ENCODE measurements around the gene TTC34. TPM values are rescaled to one million over a fixed set of nuclear protein-coding genes. Genes with fewer than 3 reads are reported as not detected.
A peak's percentile ranks its signal among the peaks of the same experiment; 100 is the strongest.

TTC34 gene
- total and polyA plus RNA-seq, 5 experiments from 2014 or later: 0.03 to 6.2 (median 0.37) TPM

DNA sequence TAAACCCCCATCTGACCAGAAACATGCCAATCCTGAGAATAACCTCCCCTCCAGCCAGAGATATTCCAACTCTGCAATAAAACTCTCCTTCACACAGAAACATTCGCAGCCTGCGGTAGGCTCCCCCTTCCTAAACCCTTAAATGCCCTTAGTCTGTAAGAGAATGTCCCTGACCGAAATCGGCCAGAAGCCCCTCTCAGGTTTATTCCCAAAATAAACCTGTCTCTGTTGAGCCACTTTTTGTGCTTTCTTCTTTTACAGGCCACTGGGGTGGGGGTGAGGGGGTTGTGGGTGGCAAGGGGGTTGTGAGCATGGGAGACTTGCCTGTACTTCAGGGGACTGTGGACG, 210.3 kb downstream of the TTC34 start:
- peak in 1 of 10 donors; percentile 13 for DNase-seq
- Mint-ChIP-seq H3K4me1 (peaks cover 0 to 22% (median 13%) of the 10 kb centered on the region in 4 donors), H3K4me3 (peak overlapping the region in 2 of 10 donors; percentile 2 to 29), H3K27me3 (peaks cover 0 to 1% (median 0%) of the 10 kb centered on the region in 5 donors), H3K36me3 (peaks cover 0 to 11% (median 3%) of the 10 kb centered on the region in 3 donors), H3K27ac (peak overlapping the region in 4 of 10 donors; percentile 1 to 74 (median 69)), H3K9me3 (no peaks in the 10 kb centered on the region)
- POLR2A ChIA-PET: interaction anchor here (1.0 kb wide), 1 partner anchor 43 kb away, joined by 3 read pairs; no protein-coding TSS in a partner anchor
- no peak for ATAC-seq

DNA sequence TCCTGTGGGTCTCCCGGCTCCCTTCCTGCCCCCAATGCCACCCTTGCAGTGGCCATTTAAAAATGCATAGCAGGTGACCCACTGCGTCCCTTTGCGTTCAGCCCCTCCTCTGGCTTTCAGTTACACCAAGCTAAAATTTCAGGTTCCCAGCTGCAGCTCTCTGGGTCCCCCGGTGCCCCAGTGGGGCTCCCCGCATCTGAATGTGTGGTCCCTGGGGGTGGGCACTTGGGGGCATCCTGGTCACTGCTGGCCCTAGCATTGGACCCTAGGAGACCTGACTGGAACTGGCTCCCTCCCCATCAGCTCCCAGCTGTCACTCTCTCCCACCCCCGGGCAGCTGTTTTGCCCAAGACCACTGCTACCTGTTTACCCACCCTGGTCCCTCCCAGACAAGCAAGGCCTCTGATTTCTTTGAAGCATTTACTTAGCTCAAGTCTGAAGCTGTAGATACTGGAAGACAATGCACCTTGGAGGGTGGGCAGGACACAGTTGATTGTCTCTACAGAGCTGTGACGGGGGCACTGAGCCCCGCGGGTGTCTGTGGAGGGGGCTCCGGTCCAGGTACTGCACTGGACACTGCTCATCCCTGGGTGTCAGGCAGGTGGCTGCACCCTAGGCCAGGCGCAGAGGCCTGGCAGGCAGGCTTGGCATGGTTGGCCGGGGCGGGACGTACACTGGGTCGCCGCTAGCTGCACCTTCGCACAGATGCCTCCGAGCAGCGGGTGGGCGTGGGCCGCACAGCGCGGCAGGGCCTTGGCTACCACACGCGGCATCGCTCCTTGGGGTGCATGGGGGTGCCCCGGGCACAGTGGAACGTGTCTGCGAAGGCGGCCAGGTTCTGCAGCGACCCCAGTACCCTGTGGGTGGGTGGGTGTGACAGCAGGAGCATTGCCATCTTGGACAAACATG, 211.0 kb downstream of the TTC34 start:
- DNase-seq (peak in 1 of 10 donors; percentile 60), ATAC-seq (no peak)
- Mint-ChIP-seq H3K4me1 (peaks cover 0 to 25% (median 13%) of the 10 kb centered on the region in 4 donors), H3K27me3 (no peaks in the 10 kb centered on the region), H3K4me3 (peak overlapping the region in 1 of 10 donors; percentile 41), H3K36me3 (peaks cover 0 to 11% (median 3%) of the 10 kb centered on the region in 3 donors), H3K9me3 (no peaks in the 10 kb centered on the region), H3K27ac (peak overlapping the region in 3 of 10 donors; percentile 14 to 70 (median 68))
- POLR2A ChIA-PET: no interaction called here

DNA sequence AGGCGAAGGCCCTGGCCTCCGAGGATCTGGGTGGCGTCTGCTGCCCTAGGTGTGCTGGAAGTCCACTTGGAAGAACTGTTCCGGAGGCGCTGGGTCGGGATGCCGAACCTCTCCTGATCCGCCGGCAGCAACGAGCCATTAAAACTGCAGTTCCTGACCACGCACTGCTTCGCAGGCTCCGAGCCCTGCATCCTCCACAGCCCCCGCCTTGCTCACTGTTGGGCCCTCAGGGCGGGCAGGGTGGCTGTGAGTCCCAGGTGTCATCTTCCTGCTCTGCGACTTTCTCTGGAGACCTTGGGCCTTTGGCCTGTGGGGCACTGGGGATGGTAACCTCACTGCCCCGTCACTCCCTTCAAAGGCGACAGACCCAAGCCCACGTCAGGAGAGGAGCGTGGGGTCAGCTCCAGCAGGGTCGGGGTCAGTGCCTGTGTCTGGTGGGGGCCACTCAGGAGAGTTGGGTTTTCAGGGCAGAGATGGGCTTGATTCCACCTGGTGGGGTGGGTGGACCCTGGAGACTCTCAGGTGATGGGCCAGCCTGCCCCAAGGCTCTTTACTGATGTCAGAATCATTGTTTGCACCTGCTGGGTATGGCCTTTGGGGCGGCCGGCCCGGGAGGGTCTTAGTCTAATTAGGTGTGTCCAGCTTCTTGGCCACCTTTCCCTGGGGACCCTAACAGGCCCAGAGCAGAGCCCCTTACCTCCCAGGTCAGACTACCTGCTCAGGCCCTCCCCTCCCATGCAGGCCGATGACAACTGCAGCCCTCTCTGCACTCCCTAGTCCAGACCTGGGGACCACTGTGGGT, 211.9 kb downstream of the TTC34 start:
- peaks cover 7 to 33% (median 19%) of the 10 kb centered on the region in 4 donors for H3K4me1 Mint-ChIP-seq
- ATAC-seq (no peak), DNase-seq (peak in 1 of 10 donors; percentile 49)
- H3K27me3 Mint-ChIP-seq: no peaks in the 10 kb centered on the region
- H3K9me3 Mint-ChIP-seq: no peaks in the 10 kb centered on the region
- peak overlapping the region in 4 of 10 donors; percentile 22 to 70 (median 36) for H3K4me3 Mint-ChIP-seq
- POLR2A ChIA-PET: interaction anchor here (13.6 kb wide), 1 partner anchor 30 kb away, joined by 408 read pairs; the partner anchor contains the start of gene TNFRSF14
- H3K36me3 Mint-ChIP-seq: peaks cover 0 to 11% (median 3%) of the 10 kb centered on the region in 3 donors
- peak overlapping the region in 4 of 10 donors; percentile 12 to 65 (median 18) for H3K27ac Mint-ChIP-seq

DNA sequence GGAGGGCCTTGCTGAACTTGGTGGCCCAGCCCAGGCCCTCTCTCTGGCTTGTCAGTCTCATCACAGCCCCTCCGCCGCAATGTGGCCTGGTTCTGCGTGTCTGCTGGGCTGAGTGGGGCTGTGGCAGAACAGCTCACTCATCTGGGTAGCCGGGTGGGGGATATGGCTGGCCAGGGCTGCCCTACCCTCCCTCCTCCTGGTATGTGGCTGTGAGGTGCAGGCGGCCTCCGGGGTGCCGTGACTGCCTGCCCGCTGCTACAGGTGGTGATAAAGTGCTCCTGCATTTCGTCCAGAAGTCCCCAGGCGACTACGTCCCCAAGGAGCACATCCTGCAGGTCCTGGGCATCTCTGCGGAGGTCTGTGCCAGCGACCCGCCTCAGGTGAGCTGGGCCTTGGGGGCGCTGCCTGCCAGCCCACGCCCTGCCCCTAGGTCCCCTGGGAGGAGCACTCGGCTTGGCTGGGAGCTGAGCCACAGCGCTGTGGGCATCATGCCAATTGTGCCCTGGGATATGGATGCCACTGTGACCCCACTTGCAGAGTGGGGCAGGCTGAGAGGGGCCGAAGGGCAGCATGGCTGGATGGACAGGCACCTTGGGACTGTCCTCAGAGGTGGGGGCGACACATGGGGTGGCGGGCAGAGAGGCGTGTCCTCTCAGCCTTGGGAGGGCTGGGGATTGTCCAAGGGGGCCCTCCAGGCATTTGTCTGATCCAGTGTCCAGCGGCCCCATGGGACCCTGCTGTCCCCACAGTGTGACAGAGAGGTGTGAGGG, 212.6 kb downstream of the TTC34 start:
- peak overlapping the region in 8 of 10 donors; percentile 7 to 72 (median 42) for H3K4me3 Mint-ChIP-seq

DNA sequence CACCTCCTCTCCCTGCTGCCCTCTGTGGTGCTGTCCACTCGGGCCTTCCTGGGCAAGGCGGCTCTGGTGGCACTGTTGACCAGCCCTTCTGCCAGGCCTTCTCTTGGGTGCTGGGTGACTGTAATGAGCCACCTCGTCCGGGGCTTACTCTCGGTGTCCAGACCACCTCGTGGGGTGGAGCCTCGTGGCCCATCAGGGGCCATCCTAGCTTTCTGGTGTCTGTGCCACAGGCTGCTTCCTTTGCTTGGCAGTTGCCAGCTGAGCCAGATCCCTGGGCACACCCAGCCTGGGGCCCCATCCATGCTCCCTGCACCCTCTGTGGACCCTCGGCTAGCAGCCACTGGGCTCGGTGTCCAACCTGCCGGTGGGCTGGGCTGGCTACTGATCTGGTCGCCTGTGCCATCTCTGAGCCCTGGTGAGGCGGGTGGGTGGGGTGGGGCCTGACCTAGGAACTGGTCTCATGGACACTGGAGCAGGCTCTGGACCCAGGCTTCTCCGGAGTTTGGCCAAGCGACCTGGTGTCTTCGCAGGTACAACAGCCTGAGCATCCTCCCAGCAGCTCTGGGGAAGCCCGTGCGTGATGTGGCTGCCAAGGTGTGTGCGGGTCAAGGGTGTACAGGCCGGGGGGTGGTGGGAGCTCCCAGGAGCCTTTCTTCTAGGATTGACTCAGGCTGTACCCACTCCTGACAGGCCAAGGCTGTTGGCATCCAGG, 213.5 kb downstream of the TTC34 start:
- H3K9me3 Mint-ChIP-seq: no peaks in the 10 kb centered on the region
- H3K36me3 Mint-ChIP-seq: peaks cover 0 to 11% (median 3%) of the 10 kb centered on the region in 3 donors
- POLR2A ChIA-PET: interaction anchor here (0.8 to 13.6 kb wide), 9 partner anchors 10 to 173 kb away, joined by 3 to 408 read pairs (median 38); partner anchors contain the start of genes PANK4, PEX10 and TNFRSF14
- no peaks in the 10 kb centered on the region for H3K27me3 Mint-ChIP-seq
- ATAC-seq: no peak
- peak overlapping the region; percentile 69 to 91 (median 80) for H3K4me3 Mint-ChIP-seq
- peak overlapping the region in 5 of 10 donors; percentile 35 to 86 (median 72) for H3K27ac Mint-ChIP-seq
- peaks cover 23 to 49% (median 32%) of the 10 kb centered on the region in 4 donors for H3K4me1 Mint-ChIP-seq
- peak in 1 of 10 donors; percentile 62 for DNase-seq

More for the DNA sequence above, 212.6 kb downstream of the TTC34 start:
- Mint-ChIP-seq H3K9me3 (no peaks in the 10 kb centered on the region), H3K27ac (peak overlapping the region in 2 of 10 donors; percentile 56 to 77), H3K4me1 (peaks cover 15 to 41% (median 26%) of the 10 kb centered on the region in 4 donors), H3K36me3 (peaks cover 0 to 11% (median 3%) of the 10 kb centered on the region in 3 donors), H3K27me3 (no peaks in the 10 kb centered on the region)
- ATAC-seq (no peak), DNase-seq (peak in 1 of 10 donors; percentile 61)
- POLR2A ChIA-PET: interaction anchor here (6.6 to 13.6 kb wide), 2 partner anchors 29 to 174 kb away, joined by 65 to 408 read pairs; partner anchors contain the start of genes PEX10 and TNFRSF14

DNA sequence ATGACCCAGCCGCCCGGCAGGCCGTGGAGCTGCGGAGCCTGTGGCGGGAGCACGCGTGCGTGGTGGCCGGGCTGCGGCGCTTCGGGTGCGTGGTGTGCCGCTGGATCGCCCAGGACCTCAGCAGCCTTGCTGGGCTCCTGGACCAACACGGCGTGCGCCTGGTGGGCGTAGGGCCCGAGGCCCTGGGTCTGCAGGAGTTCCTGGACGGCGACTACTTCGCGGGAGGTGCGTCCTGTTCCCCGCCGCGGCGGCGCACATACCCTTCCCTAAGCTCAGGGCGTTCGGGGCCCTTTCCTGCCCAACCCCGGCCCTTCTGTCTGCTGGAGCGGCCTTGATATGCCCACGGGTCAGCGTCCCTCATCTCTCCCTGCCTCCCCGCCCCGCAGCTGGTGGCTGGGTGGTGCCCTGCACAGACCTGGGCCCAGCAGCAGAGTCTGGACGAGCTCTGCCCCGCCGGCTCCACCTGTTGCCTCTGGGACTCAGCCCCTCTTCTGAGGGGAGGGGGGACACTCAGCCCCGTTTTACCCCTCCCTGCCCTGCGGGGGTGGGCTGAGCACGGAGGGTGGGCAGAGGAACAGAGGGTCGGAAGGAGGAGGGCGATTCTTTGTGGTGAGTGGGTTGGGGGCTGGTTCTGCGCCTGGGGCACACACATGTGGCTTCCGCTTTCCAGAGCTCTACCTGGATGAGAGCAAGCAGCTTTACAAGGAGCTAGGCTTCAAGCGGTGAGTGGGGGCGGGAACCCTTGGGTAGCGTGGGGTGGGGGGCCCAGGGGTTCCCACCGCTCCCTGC, 214.2 kb downstream of the TTC34 start:
- H3K4me1 Mint-ChIP-seq: peaks cover 22 to 47% (median 37%) of the 10 kb centered on the region in 4 donors
- POLR2A ChIA-PET: interaction anchor here (0.8 to 13.6 kb wide), 10 partner anchors 10 to 172 kb away, joined by 3 to 408 read pairs (median 44); partner anchors contain the start of genes PANK4, PEX10 and TNFRSF14
- DNase-seq (peak in 5 of 10 donors; percentile 9 to 70 (median 33)), ATAC-seq (peak in 1 of 2 donors; percentile 0)
- H3K27me3 Mint-ChIP-seq: no peaks in the 10 kb centered on the region
- peak overlapping the region in 9 of 10 donors; percentile 20 to 89 (median 56) for H3K27ac Mint-ChIP-seq
- peaks cover 0 to 11% (median 3%) of the 10 kb centered on the region in 3 donors for H3K36me3 Mint-ChIP-seq
- H3K9me3 Mint-ChIP-seq: no peaks in the 10 kb centered on the region
- H3K4me3 Mint-ChIP-seq: peak overlapping the region; percentile 65 to 91 (median 80)

DNA sequence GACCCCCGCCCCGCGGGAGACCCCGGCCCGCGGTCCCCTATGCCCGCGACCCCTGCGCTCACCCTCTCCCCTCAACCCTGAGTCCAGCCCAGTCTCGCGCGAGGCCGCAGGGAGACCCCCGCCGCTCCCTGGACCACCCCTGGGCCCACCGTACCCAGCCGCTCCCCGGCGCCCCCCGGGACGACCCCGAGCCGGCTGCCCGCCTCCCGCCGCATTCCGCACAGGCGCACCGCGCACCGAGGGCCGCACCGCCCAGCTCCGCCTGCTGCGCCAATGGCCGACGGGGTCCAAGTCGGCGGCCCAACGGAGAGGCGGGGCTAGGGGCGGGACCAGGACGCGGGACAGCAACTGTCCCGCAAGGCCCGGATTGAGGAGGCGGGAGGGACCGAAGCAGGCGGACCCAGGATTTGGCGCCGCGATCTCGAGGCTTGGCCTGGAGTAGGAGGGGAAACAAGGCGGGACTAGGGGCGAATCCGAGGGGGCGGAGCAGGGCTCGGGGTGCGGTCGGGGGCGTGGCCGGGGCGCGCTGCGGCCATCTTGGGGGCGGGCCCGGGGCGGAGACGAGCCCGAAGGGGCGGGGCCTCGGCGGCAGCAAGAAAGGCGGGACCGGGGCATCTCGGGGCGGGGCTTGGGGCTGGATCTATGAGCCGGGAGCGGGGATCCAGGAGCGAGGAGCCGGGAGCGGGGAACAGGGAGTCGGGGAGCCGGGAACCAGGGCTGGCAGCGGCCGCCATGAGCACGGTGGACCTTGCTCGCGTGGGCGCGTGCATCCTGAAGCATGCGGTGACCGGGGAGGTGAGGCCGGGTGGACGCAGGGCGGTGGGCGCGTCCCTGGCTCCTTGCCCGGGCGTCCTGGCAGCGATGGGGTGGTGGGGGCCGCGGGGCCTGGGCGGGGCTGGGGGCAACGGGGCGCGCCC, 215.1 kb downstream of the TTC34 start, which contains the start of gene PRXL2B:
PRXL2B (plus strand) TSS at position 624 of the 917 bp plus-strand sequence; CDS start at position 733, 109 bp downstream.
- POLR2A ChIA-PET: interaction anchor here (0.6 to 13.6 kb wide), 20 partner anchors 9 to 331 kb away, joined by 3 to 408 read pairs (median 7); partner anchors contain the start of genes MORN1, PANK4, PEX10 and RER1
- Mint-ChIP-seq H3K27me3 (no peaks in the 10 kb centered on the region), H3K9me3 (no peaks in the 10 kb centered on the region), H3K4me3 (peak within 1 kb of the TSS; percentile 88 to 96 (median 92)), H3K27ac (peak within 1 kb of the TSS; percentile 88 to 99 (median 97)), H3K36me3 (peaks cover 0 to 11% (median 3%) of the 10 kb centered on the region in 3 donors), H3K4me1 (peaks cover 26 to 49% (median 42%) of the 10 kb centered on the region in 4 donors)
- ATAC-seq (peak; percentile 57 to 65), DNase-seq (peak; percentile 91 to 100 (median 96))

All from naive thymus-derived CD8-positive, alpha-beta T cell (primary cell).